AG08396 (cell line): Measurements from ENCODE around the gene ULK3.

Experiments used
- DNase-seq: peaks from one replicate; pipeline ENCODE4 v3.0.0; 2012; ENCODE audit warnings: low spot score, mixed read lengths

ULK3 gene

DNA sequence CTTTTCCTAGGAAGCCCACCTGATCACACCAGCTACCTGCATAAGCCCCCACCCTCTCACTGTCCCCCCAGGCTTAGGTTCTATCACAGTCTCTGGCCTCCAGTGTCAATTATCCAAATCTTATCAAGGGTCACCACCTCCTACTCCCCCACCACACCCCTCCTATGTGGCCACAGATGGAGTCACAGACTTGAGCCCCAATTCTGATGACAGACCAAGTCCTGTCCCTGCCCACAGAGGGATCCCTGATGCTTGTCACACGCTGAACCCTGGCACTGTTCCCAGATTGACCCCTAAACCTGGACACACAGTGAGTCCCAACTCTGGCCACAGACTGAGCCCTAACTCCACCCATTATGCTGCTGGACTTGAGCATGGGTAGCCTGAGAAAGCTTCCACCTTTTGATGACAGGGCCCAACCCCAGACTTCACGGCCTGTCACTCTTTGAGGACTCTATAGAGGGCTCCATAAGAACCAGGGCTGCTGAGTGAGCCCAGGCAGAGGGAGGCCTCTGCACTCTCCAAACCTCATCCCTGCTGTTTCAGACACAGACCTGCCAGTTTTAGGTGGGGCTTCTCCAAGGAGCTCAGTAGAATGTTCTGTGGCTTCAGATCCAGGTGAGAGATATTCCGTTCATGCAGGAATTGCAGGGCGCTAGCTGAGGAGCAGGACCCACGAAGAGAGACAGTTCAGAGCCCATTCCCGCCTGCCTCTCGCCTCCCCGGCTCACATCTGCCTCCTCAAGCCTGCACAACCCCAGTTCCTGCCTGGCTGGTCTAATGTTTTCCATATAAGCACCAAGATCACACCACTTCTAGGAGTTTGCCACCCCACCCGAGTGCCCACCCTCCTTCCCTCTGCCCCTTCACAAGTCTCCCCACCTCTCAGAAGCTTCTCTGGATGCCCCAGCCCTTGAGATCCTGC, 1.8 kb downstream of the ULK3 start:
- no peak for DNase-seq

DNA sequence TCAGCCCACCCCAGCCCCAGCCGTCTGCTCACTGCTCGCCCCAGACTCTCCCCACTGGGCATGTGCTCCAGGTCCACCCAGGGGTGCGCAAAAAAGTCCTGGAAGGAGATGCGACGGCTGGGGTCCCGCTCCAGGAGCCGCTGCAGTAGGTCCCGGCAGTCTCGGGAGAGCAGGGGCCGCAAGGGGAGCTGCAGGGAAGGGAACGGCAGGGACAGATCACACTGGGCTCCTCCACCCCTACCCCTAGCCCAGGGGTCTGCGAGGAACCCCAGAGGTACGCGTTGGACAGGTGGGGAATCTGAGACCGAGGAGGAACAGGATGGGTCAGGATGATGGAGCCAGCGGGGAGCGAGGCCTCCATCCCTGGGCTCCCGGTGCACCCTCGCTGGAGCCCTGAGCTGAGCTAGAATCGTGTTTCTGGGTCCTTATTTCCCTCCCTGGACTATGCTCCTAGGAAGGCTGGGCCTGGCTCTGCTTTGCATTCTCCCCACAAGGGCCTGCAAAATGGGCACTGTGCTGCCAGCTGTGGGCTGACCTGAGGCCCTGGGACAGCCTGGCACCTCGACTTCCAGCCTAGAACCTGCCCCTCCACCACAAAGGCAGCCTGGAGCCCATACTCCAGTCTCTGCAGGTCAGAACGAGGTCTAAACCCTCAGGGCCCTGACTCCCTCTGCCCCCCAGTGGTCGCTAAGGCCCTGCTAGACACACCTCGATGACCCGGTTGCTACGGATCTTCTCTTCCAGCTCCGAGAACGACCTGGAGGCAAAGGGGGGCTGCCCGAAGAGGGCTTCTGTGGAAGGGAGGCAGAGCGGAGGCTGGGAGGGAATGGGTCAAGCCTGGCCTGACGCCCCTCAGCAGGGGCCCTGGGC, 3.2 kb downstream of the ULK3 start:
- DNase-seq, result no peak

GRCh38 chr15:74838746-74839525, 4.0 kb downstream of the ULK3 start:
- DNase-seq, result no peak

DNA sequence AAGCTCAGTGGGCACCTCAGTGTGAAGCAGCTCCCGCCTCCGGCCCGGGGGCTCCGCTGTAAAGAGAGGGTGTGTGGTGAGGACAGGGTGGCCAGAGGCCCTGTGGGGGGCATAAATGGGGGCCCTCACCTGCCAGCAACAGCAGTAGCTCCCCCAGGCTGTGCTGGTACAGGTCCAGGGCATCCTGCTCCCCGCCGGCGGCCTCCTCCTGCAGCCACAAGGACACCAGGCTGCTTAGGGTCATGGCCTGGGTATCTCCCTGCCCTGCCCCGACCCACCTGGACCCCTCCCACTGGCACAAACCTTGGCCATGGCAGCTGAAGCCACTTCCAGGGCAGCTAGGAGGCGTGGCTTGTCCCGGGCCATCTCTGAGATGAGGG, 4.8 kb downstream of the ULK3 start:
- DNase-seq, result no peak

GRCh38 chr15:74837482-74838136, 5.3 kb downstream of the ULK3 start:
- DNase-seq, result no peak

GRCh38 chr15:74836846-74837245, 6.1 kb downstream of the ULK3 start:
- DNase-seq, result no peak

DNA sequence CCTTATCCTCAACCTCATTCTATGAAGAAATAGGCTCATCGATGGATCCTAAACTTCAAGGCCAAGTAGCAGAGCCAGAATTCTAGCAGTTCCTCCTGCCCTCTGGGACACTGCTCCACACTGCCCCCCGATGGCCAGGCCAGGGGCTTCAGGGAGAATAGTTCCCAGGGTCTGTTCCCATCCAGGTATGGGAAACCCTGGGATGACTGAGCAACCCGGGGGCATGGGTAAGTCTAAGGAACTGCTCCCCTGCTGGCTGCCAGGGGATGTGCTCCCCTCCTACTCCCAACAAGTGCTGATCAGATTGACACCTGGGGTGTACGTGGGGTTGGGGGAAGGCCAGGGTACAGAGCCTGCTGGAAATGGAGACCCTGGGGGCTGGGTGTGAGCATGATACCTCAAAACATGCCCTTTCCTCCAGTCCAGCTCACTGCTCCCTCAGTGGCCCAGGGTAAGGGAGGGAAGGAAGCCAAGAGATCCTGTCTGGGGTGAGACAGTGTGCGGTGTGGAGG, 7.6 kb downstream of the ULK3 start:
- peak; percentile 83 for DNase-seq

GRCh38 chr15:74833376-74834107, 9.4 kb downstream of the ULK3 start:
- no peak for DNase-seq

DNA sequence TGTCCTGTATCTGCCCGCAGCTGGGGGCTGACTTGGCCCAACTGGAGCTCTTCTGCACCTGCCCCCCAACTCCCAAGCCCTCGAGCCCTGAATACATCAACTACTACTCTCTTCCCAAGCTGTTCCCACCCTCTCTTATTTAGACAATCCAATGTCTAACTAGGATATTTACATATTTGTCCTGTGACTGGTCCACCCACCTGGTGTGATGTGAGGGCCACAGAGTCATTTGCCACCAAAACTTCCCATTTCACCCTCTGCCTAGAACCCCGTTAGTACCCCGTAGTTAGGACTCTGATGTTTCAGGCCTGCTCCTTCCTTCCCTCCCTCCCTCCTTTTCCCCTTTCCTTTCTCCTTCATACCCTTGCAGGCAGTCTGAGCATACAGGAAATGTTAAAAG, 10.1 kb downstream of the ULK3 start:
- no peak for DNase-seq

- DNase-seq, result no peak
Observed at GRCh38 chr15:74831813-74832495, 11.0 kb downstream of the ULK3 start.

DNA sequence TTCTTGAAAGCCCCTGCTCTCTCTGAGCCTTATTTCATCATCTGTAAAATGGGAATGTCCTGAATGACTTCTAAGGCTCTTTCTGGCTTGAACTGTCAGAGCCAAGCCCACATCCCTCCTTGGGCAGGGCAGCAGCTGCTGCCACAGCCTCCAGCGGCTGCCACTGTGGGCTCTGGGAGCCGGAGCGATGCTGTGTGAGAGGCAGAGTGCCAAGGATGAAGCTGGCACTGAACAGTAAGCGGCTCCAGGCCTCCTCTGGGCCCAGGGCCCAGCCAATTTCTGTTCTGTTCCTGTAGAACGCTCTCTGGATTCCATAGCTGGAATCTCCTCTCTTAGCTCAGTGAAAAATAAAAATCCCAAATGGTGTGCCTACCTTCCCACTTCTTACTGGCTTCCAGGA, 12.1 kb downstream of the ULK3 start:
- DNase-seq, result no peak

GRCh38 chr15:74829991-74830390, 13.0 kb downstream of the ULK3 start:
- no peak for DNase-seq

GRCh38 chr15:74829486-74829885, 13.5 kb downstream of the ULK3 start:
- DNase-seq, result peak; percentile 76

- DNase-seq, result no peak
Observed at GRCh38 chr15:74828835-74829234, 14.1 kb downstream of the ULK3 start.

- DNase-seq, result no peak
Observed at GRCh38 chr15:74827614-74828013, 15.3 kb downstream of the ULK3 start.

- DNase-seq, result no peak
Observed at GRCh38 chr15:74826921-74827320, 16.0 kb downstream of the ULK3 start.

DNA sequence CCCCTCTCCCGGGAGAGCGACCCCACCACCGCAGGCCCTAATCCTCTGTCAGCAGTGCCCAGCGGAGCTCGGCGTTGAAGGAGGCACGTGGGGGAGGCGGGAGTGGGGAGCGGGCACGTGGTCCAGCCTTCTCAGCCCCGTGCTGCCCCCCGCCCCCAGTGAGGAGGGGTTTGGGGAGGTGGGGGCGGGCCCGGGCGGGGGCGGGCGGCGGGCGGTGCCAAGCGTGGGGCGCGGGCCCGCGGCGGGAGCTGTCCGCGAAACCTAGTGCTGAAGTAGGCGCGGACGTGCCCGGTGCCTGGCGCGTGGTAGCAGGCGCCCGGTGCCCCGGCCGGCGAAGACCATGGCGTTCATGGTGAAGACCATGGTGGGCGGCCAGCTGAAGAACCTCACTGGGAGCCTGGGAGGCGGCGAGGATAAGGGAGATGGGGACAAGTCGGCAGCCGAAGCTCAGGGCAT, 16.6 kb downstream of the ULK3 start, which contains the start of gene CPLX3:
Gene CPLX3 (plus strand): TSS at position 264 of the 456 bp plus-strand sequence. CDS start 77 bp downstream, at position 341.
- DNase-seq, result peak; percentile 72

- no peak for DNase-seq
Observed at GRCh38 chr15:74825866-74826265, 17.1 kb downstream of the ULK3 start.

- DNase-seq, result no peak
Observed at GRCh38 chr15:74824976-74825375, 18.0 kb downstream of the ULK3 start.

DNA sequence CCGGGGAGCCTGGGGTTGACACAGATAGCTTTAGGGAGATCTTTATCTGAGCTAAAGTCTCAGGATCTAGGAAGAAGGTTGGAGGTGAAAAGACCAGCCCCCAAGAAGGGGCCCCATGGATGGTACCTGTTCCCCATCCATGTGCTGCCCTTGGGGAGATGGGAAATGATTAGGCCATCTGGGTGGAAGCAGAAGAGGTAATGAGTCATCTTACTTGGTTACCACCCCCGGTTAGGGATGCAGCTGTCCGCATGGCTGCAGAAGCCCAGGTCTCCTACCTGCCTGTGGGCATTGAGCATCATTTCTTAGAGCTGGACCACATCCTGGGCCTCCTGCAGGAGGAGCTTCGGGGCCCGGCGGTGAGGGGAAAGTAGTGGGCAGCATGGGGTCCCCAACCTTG, 19.6 kb downstream of the ULK3 start:
- no peak for DNase-seq
